SU-DHL-6 (cell line): ENCODE data around the gene ADPRM.

ENCODE experiments used
- CTCF ChIP-seq: fragments of 200-600 bp; sonication (generic); IDR thresholded peaks from one replicate; pipeline ENCODE4 v1.5.1; 2017; ENCODE audit warnings: antibody characterized with exemption, mild to moderate bottlenecking, low read length, moderate library complexity; ENCODE audit not compliant: insufficient read depth, poor library complexity, severe bottlenecking
- EZH2phosphoT487 ChIP-seq: fragments of 200-600 bp; sonication (generic), shearing (Covaris generic); conservative IDR thresholded peaks from 2 replicates; pipeline ENCODE4 v1.6.1; 2018; ENCODE audit warnings: mild to moderate bottlenecking, antibody characterized with exemption, low read length, moderate library complexity, mixed read lengths

DNA sequence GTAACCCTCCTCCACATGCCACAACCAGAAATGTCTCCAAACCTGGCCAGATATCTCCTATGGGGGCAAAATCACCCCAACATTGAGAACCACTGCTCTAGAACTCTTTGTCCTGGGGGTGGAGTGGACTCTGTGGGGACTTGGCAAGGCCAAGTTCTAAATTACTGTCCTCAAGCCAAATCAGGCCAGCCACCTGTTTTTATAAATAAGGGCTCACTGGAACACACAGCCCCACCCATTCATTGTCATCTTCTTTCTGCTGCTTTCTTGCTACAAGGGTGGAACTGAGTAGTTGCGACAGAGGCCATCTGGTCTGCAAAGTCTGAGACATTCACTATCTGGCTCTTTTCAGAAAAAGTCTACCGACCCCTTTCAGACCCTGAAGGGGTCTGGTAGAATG lies 59.2 kb downstream of the ADPRM start:
- TF ChIP-seq CTCF: no peak
- no peak for TF ChIP-seq EZH2phosphoT487
